TTC549 (cell line): ENCODE data around the gene OR6Q1.
"Not testable (repeated sequence)": the region's sequence is repeated elsewhere in the genome, so short reads cannot be mapped to it uniquely, and the experiment has no call there.

Experiments
- FAIRE-seq: peaks from 2 replicates; lab custom pipeline; 2012; peaks lifted over from hg19 to GRCh38; lab: Jason Lieb, UNC

OR6Q1 gene

GRCh38 chr11:58030653-58031052 lies at the start of gene OR6Q1:
OR6Q1 (plus strand) TSS chr11:58030953; CDS start chr11:58030953, 0 bp downstream.
- FAIRE-seq, result no peak

- no peak for FAIRE-seq
These were observed 49.2 kb upstream of the OR6Q1 start for GRCh38 chr11:57981536-57981935.

GRCh38 chr11:57982776-57983175 lies 48.0 kb upstream of the OR6Q1 start:
- FAIRE-seq, result no peak

GRCh38 chr11:57983191-57983590 lies 47.6 kb upstream of the OR6Q1 start:
- no peak for FAIRE-seq

GRCh38 chr11:57999523-57999922 lies 31.2 kb upstream of the OR6Q1 start:
- not testable (repeated sequence) for FAIRE-seq

GRCh38 chr11:58000021-58000420 lies 30.7 kb upstream of the OR6Q1 start:
- not testable (repeated sequence) for FAIRE-seq

GRCh38 chr11:58000699-58001098 lies 30.1 kb upstream of the OR6Q1 start:
- no peak for FAIRE-seq

- FAIRE-seq, result no peak
These were observed 27.7 kb upstream of the OR6Q1 start for GRCh38 chr11:58003036-58003435.

GRCh38 chr11:58003591-58003990 lies 27.2 kb upstream of the OR6Q1 start:
- FAIRE-seq, result no peak

GRCh38 chr11:58004664-58005063 lies 26.1 kb upstream of the OR6Q1 start:
- no peak for FAIRE-seq

GRCh38 chr11:58006940-58007339 lies 23.8 kb upstream of the OR6Q1 start:
- no peak for FAIRE-seq

- FAIRE-seq, result no peak
These were observed 19.0 kb upstream of the OR6Q1 start for GRCh38 chr11:58011771-58012170.

GRCh38 chr11:58023435-58023931 lies 7.3 kb upstream of the OR6Q1 start, which contains the start of gene OR9Q1:
OR9Q1 (plus strand) TSS chr11:58023881; CDS start chr11:58179445, 155,564 bp downstream.
- FAIRE-seq, result no peak

- no peak for FAIRE-seq
These were observed 6.1 kb upstream of the OR6Q1 start for GRCh38 chr11:58024601-58025091.

GRCh38 chr11:58027341-58027740 lies 3.4 kb upstream of the OR6Q1 start:
- FAIRE-seq, result no peak

GRCh38 chr11:58028687-58029411 lies 1.9 kb upstream of the OR6Q1 start:
- no peak for FAIRE-seq

GRCh38 chr11:58034471-58034870 lies 3.7 kb downstream of the OR6Q1 start:
- no peak for FAIRE-seq

GRCh38 chr11:58039589-58039988 lies 8.8 kb downstream of the OR6Q1 start:
- FAIRE-seq, result no peak

GRCh38 chr11:58043379-58043778 lies 12.6 kb downstream of the OR6Q1 start:
- FAIRE-seq, result no peak

- no peak for FAIRE-seq
These were observed 15.5 kb downstream of the OR6Q1 start for GRCh38 chr11:58046231-58046630.

GRCh38 chr11:58047818-58048217 lies 17.1 kb downstream of the OR6Q1 start:
- FAIRE-seq, result no peak

- no peak for FAIRE-seq
These were observed 25.2 kb downstream of the OR6Q1 start for GRCh38 chr11:58055806-58056401.

- FAIRE-seq, result no peak
These were observed 26.7 kb downstream of the OR6Q1 start for GRCh38 chr11:58057481-58057880.
